Hematopoietic multipotent progenitor cell treated with erythropoietin and hydrocortisone succinate and interleukin-3 and kit ligand, for 6 days (in vitro differentiated cells): ENCODE data around the gene C6orf52.
"Not testable (repeated sequence)": the region's sequence is repeated elsewhere in the genome, so short reads cannot be mapped to it uniquely, and the experiment has no call there.

ENCODE experiments used
- DNase-seq: peaks from one replicate; pipeline ENCODE4 v3.0.0-alpha.2; 2015

C6orf52 gene

GRCh38 chr6:10695086-10695657 lies 756 bp upstream of the C6orf52 start:
- DNase-seq = no peak

GRCh38 chr6:10692965-10693538 lies 1.4 kb downstream of the C6orf52 start:
- peak; percentile 48 for DNase-seq

GRCh38 chr6:10690651-10691445 lies 3.6 kb downstream of the C6orf52 start:
- DNase-seq = no peak

GRCh38 chr6:10687582-10687981 lies 6.8 kb downstream of the C6orf52 start:
- no peak for DNase-seq

- DNase-seq = no peak
Observed at GRCh38 chr6:10686901-10687300, 7.5 kb downstream of the C6orf52 start.

GRCh38 chr6:10685092-10685915 lies 9.1 kb downstream of the C6orf52 start:
- DNase-seq = peak; percentile 67

- DNase-seq = no peak
Observed at GRCh38 chr6:10684618-10685017, 9.8 kb downstream of the C6orf52 start.

GRCh38 chr6:10682355-10682988 lies 11.9 kb downstream of the C6orf52 start:
- DNase-seq = peak; percentile 43

GRCh38 chr6:10681795-10682194 lies 12.6 kb downstream of the C6orf52 start:
- no peak for DNase-seq

- no peak for DNase-seq
Observed at GRCh38 chr6:10678456-10678855, 16.0 kb downstream of the C6orf52 start.

- DNase-seq = no peak
Observed at GRCh38 chr6:10676403-10676802, 18.0 kb downstream of the C6orf52 start.

GRCh38 chr6:10668126-10668917 lies 26.1 kb downstream of the C6orf52 start:
- no peak for DNase-seq

GRCh38 chr6:10665595-10665994 lies 28.8 kb downstream of the C6orf52 start:
- not testable (repeated sequence) for DNase-seq

- DNase-seq = no peak
Observed at GRCh38 chr6:10662742-10663141, 31.7 kb downstream of the C6orf52 start.

- no peak for DNase-seq
Observed at GRCh38 chr6:10662207-10662606, 32.2 kb downstream of the C6orf52 start.

- DNase-seq = not testable (repeated sequence)
Observed at GRCh38 chr6:10660431-10661191, 33.8 kb downstream of the C6orf52 start.

- no peak for DNase-seq
Observed at GRCh38 chr6:10659699-10660348, 34.6 kb downstream of the C6orf52 start.

- DNase-seq = no peak
Observed at GRCh38 chr6:10658910-10659698, 35.3 kb downstream of the C6orf52 start.

- DNase-seq = peak; percentile 38
Observed at GRCh38 chr6:10655508-10656055, 38.8 kb downstream of the C6orf52 start.
